GM21717 (cell line): ENCODE results near the gene RNLS.
"Not testable (repeated sequence)": the region's sequence is repeated elsewhere in the genome, so short reads cannot be mapped to it uniquely, and the experiment has no call there.

Source experiments
- ATAC-seq: cut with Tn5 transposase; IDR thresholded peaks from one replicate; pipeline ENCODE4 v1.9.1; 2021; ENCODE audit warnings: mild to moderate bottlenecking, moderate library complexity; ENCODE audit not compliant: unreplicated experiment

The RNLS gene

DNA sequence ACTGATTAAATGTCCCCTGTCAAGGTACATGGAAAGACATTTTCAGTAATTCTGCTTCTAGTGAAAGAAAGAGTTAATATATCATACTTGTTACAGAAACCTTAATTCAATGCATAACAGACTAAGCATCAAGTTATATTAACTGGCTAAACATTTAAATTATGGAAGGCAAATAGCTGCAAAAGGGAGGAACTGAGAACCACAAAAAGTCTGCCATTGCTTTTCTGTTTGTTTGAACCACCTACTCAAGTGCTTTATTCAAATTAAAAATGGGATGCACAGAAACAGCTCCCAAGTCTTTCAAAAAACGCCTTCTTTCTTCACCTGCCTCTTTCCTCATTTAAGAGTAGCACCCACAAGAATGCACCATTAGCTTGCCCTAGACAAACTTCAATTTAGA is 271.9 kb downstream of the RNLS start:
- ATAC-seq, result no peak

- no peak for ATAC-seq
These were observed 273.8 kb downstream of the RNLS start for GRCh38 chr10:88309365-88309764.

DNA sequence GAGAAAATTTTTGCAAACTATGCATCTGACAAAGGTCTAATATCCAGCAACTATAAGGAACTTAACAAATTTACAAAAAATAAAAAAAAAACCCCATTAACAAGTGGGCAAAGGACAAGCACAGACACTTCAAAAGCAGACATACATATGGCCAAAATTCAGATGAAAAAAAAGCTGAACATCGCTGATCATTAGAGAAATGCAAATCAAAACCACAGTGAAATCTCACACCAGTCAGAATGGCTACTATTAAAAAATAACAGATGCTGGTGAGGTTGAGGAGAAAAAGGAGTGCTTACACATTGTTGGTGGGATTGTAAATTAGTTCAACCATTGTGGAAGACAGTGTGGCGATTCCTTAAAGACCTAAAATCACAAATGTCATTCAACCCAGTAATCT is 274.8 kb downstream of the RNLS start:
- not testable (repeated sequence) for ATAC-seq

GRCh38 chr10:88299787-88300186 is 283.3 kb downstream of the RNLS start:
- no peak for ATAC-seq

- no peak for ATAC-seq
These were observed 286.0 kb downstream of the RNLS start for GRCh38 chr10:88297103-88297502.

GRCh38 chr10:88293651-88294230 is 289.4 kb downstream of the RNLS start:
- ATAC-seq, result no peak

DNA sequence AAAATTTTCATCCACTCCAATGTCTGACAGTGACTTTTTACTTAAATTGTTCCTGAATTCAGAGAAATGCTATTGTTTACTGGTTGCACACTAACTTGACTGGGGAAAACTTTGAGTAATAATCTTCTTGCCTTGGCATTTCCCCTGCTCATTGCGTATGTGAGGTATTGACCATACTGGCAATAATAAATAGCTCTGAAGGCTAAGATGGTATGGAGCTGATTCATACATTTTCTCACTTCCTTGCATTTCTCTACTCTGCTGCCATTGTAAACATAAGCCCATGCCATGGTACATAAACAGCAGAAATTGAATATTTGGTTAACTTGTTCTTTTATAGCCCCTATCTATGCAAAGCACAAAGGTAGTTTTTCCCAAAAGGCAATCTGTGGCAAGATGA is 290.0 kb downstream of the RNLS start:
- no peak for ATAC-seq

DNA sequence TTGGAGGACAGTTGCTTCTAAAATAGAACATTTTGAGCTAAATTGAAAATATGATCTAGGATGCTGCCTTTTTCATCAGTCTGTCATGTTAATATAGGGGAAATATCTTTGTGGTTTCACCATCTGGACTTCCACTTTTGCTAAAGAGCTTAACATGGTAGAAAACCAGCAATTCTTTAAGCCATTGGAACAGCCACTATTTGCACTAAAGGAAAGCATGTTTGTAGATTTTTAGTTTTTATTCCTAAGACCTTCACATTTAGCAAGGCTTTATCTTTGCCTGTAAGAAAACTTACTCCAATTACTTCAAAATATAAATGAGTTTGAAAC is 291.0 kb downstream of the RNLS start:
- no peak for ATAC-seq

GRCh38 chr10:88291289-88292184 is 291.6 kb downstream of the RNLS start:
- no peak for ATAC-seq

DNA sequence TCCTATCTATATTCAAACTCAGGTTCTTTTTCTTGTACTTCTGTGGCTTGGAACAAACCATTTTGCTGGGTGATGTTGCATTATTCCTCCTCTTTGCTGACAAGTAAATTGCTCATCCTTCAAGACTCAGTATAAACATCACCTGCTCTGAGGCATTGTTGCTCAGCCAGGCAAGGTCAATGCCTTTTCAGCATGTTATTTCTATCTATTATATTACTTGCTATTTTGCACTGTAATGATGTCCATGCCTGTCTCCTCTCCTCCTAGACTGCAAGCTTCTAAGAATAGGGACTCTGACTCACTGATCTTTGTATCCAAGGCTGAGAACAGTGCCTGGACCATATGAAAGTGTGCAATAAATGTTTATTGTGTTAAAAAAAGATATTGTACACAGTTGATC is 293.8 kb downstream of the RNLS start:
- ATAC-seq, result no peak

DNA sequence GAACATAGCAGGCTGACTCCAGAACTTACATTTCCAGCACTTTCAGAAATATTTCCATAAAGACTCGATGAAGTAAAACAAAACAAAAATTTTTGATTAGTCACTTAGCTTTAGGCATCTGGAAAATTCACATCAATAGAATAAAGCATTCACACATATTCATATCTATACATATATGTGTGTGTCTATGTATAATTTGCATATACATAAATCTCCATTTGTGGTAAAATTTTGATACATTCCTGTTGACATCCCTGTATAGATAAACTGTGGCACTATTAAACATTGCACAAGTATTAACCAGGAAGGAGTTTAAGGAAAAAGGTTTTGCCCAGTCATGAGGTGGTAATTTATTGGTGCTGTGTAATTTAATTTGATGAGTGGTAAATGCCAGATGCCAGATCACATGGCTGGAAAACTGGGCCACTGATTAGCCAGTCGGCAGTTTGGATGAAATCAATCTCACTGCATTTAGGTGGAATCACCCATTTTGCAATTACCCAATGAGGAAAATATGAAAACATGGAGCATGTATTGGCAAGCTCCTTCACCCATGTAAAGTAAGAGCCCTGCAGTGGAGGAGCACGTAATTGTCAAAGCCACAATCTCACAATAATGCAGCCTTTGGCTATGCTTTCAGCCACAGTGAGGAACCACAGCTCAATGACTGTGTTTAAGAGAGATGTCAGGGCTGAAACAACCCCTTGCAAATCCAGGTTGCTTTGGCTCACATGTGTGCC is 294.6 kb downstream of the RNLS start:
- no peak for ATAC-seq

GRCh38 chr10:88286030-88286429 is 297.1 kb downstream of the RNLS start:
- no peak for ATAC-seq

DNA sequence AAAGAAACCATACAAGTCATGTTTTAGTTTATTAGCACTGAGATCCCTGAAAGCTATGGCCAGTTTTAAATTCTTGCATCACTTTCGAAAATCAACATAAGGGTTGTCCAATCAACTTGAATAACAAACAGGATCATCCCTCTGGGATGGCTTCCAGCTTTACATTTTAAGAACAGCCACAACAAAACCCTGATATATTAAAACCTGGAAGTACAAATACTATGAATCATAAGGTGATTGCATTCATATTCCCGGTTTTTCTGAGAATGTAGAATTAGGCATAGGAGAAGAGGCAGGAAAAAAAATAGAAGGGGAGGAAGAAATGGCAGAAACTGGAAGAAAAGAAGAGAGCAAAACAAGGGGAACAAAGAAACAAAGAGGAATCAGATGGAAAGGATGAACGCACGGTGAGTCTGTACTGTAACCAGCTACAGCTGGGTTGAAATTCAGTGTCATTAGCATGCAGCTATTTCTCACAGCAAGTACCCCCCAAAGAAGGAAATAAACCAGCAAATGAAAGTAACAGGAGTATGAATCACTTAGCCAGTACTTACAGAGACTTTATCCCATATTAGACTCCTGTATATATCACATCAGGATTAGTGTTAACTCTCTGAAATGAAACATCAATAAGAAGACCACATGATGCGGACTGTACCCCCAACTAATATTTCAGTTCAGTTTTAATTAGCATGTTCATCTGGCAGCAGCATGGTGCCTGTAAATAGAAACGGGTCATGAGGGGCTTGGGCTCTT is 301.3 kb downstream of the RNLS start:
- no peak for ATAC-seq

DNA sequence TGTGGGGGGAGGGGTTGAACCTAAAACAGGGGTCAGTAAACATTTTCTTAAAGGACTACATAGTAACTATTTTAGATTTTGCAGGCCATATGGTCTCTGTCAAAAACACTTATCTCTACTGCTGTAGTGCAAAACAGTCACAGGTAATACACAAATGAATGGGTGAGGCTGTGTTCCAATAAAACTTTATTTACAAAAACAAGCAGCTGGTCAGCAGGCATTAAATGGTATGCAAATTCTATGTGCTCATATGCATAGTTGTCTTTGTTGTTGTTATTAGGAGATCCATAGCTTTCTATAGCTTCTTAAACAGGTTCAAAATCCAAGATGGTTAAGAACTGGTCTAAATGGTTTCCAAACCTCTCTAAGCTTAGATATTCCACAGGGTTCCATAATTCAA is 302.6 kb downstream of the RNLS start:
- no peak for ATAC-seq

DNA sequence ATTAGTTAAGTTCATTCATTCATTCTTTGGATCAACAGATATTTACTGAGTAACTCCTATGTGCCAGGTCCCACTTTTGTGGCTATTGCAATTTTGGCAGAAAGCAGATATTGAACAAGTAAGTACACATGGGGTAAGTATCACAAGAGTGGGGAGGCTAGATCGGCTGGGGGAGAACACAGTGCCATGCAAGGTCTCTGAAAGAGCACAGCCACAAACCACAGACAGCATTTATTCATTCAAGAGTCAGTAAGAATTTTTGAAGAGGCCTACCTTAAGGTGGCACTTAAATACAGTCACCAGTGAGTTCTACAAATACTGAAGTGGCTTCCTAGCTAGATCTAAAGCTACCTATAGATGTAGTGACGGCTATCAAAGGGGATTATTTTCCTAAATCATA is 304.2 kb downstream of the RNLS start:
- no peak for ATAC-seq

DNA sequence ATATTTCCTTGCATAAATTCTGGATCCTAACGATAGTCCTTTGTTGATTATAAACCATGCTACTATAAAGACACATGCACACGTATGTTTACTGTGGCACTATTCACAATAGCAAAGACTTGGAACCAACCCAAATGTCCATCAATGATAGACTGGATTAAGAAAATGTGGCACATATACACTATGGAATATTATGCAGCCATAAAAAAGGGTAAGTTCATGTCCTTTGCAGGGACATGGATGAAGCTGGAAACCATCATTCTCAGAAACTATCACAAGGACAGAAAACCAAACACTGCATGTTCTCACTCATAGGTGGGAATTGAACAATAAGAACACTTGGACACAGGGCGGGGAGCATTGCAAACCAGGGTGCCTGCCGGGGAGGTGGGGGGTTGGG is 306.2 kb downstream of the RNLS start:
- not testable (repeated sequence) for ATAC-seq

GRCh38 chr10:88274286-88274685 is 308.8 kb downstream of the RNLS start:
- no peak for ATAC-seq

- no peak for ATAC-seq
These were observed 309.6 kb downstream of the RNLS start for GRCh38 chr10:88273567-88273966.

DNA sequence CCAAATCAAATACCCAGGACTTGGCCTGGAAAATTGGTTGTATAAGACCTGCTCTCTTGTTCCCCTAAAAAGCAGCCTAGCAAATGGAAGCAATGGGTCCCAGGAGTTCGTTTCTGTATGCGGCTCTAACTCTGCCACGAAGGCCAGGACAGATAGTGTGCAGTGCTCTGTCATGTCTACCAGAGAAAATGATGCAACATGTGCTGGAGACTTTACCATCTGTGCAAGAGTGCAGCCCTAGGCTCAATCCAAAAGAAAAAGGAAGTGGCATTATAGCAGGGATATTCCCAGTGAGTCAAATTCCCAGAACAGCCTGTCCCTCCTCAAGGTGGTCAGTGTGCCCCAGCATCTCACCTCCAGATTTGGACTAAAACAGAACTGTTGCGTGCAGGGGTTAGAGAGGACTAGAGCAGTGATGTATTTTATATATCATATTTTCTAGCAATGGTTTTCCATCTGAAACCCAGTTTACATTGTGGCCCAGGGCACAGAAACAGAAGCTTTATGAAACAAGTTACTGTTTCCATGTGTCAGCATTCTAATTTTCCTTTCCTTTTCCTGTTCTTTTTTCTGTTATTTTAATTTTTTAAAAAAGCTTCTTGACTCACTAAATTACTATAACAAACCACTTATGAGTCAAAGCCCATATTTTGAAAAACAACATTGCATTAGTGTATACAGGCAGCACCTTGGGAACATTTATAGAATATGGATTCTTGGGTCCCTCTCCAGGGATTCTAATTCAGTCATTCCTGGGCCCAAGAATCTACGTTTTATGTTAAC is 311.2 kb downstream of the RNLS start:
- ATAC-seq, result peak; percentile 21

DNA sequence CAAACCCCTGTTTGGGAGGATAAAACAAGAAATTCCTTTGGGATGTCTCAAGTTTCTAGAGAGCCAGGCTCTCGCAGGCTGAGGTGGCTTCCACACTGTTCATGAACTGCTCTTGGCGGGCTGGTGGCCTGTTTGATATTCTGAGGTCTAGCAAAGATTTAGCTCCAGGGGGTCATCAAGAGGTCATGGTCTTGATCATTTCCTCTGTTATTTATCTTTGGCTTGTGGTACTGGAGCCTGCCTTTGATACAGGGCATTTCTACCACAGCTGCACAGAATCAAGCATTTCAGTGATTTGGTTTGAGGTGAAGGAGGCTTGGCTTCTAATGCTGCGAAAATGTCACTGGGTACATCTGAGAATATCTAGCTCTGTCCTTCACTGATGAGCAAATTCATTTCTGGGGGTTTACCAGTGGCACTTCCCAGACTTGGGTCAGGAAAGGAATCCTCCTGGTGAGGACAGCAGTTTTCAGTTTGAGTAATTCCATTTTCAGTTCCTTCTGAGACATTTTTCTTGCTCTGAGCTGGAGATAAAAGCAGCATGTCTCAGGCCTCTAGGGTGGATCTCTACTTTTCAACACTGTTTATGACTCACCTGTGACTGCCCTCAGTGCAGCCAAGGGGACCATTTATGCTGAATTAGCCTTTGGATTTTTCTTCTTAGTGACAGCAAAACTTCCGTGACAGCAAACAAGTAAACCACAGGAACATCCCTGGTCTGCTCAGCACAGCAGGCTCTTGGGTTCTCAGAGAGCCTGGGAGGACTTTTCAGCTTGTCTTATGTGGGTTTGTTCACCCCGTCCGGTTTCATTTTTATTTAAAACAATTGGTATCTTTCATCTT is 312.0 kb downstream of the RNLS start:
- peak; percentile 89 for ATAC-seq
